GM18861 (cell line): ENCODE measurements around the gene STAT2.

ENCODE experiments used
- ATAC-seq: cut with Tn5 transposase; IDR thresholded peaks from one replicate; pipeline ENCODE4 v1.9.1; 2021; ENCODE audit not compliant: unreplicated experiment

STAT2 gene

GRCh38 chr12:56297400-56297799, 62.5 kb downstream of the STAT2 start:
- ATAC-seq: no peak

DNA sequence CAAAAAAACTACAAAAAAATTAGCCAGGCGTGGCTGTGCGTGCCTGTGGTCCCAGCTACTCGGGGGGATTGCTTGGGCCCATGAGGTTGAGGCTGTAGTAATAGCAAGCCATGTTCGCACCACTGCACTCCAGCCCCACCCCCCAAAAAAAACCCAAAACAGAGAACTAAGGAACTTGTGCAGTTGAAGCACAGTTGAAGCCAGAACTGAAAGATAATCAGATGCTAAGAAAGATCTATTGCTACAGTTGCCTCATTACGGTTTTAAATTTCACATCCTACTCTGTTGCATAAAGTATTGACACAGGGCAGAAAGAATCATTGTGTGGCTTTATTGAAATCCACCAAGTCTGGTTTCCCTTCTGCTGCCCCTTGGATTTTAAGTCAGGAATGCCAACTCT, 63.6 kb downstream of the STAT2 start:
- ATAC-seq: no peak

- ATAC-seq: no peak
Observed at GRCh38 chr12:56293795-56294194, 66.1 kb downstream of the STAT2 start.
